T-helper 1 cell treated with Interleukin-12 subunit alpha and Interleukin-12 subunit beta and Interleukin-4 antibody, amounts not matched to agents 30 μg/mL and 1 μg/mL, for 36 hours (primary cell): Measurements from ENCODE around the gene FNTB.
A peak's percentile ranks its signal among the peaks of the same experiment; 100 is the strongest.
"Not testable (repeated sequence)": the region's sequence is repeated elsewhere in the genome, so short reads cannot be mapped to it uniquely, and the experiment has no call there.

Experiments used
- H3K27ac Mint-ChIP-seq: one replicate; pipeline ENCODE4 v1.8.0; 2021; ENCODE audit warnings: mild to moderate bottlenecking, mixed read lengths
- H3K27me3 Mint-ChIP-seq: one replicate; pipeline ENCODE4 v1.8.0; 2021; ENCODE audit warnings: low read depth, mixed read lengths
- H3K36me3 Mint-ChIP-seq: one replicate; pipeline ENCODE4 v1.8.0; 2021; ENCODE audit warnings: low read depth, mixed read lengths
- H3K4me1 Mint-ChIP-seq: one replicate; pipeline ENCODE4 v1.8.0; 2021; ENCODE audit warnings: low read depth, mixed read lengths
- H3K4me3 Mint-ChIP-seq: one replicate; pipeline ENCODE4 v1.8.0; 2021; ENCODE audit warnings: mild to moderate bottlenecking, moderate library complexity, mixed read lengths
- H3K9me3 Mint-ChIP-seq: one replicate; pipeline ENCODE4 v1.8.0; 2021; ENCODE audit warnings: mixed read lengths

FNTB gene

DNA sequence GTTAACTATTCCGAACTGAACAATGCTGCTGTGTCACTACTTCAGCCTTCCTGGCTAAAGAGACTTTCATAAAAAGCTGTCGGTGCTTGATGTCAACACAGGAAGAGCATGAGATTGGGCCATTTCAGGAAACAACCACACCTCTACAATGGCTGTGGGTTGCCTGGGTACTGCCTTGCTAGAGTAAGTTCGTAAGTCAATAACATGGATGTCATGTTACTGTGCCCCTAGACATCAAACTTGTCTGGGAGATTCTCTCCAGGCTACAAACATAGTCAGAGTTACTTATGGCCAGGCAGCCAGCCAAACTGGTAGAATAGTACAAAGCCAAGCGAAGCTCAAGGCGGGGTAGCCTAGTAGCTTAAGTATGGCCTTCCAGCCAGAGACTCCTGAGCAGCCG, 92.5 kb downstream of the FNTB start:
- H3K27ac Mint-ChIP-seq, result peak overlapping the region; percentile 77
- H3K36me3 Mint-ChIP-seq, result peaks cover 69% of the 10 kb centered on the region
- H3K4me1 Mint-ChIP-seq, result peaks cover 54% of the 10 kb centered on the region
- H3K27me3 Mint-ChIP-seq, result no peaks in the 10 kb centered on the region
- no peaks in the 10 kb centered on the region for H3K9me3 Mint-ChIP-seq
- peak overlapping the region; percentile 29 for H3K4me3 Mint-ChIP-seq

DNA sequence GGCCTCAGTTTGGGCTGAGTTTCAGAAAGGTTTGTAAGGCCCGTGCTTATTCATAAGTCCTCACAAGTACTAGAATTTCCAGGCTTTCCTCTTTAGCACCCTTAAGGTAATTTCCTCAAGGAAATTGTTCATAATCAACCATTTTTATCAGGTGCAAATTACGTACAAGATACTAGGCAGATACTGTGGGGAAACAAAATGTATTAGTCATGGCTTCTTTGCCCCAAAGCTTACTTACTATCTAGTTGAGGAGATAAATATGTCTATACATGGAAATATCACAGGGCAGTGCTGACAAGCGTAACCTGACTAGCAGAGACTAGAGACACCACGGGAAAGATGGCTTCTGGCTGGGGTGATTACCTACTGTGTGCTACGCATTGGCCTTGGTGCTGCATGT, 93.1 kb downstream of the FNTB start:
- Mint-ChIP-seq H3K27ac (peak overlapping the region; percentile 47), H3K4me3 (no peak overlapping the region), H3K27me3 (no peaks in the 10 kb centered on the region), H3K36me3 (peaks cover 69% of the 10 kb centered on the region), H3K9me3 (no peaks in the 10 kb centered on the region), H3K4me1 (peaks cover 51% of the 10 kb centered on the region)

DNA sequence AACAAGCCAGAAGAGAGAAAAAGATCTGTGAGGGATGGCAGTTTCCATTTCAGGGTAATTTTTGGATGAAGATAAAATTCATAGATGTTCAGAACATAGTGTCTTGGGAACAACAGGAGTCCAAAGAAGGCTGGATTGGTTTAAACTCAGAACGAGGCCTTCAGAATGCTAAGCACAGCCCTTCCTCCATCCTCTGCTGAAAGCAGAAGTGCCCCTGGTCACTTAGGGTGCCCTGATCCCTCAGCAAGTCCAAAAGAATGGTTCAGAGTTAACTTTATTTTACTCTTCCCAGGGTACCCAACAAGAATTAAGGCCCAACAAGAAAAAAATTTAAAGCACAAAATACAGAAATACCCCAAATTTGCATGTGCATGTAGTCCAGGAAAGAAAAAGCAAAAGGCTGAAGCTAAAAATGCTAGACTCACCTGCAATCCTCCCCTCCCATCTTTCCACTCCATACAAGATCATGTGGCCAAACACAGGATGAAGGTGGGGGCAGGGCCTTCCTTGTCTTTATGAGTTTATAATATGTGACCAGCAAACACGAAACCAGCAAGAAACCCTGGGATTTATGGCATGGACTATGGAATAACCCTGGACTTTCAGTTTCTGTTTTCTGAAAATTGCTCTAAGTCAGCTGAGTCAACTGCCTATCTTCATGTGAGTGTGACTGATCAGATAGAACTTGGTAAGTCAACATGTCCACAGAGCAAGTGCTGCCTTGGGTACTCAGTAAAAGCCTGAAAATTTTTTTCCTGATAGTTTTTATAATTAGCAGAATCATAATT, 94.5 kb downstream of the FNTB start:
- peaks cover 3% of the 10 kb centered on the region for H3K9me3 Mint-ChIP-seq
- peaks cover 48% of the 10 kb centered on the region for H3K4me1 Mint-ChIP-seq
- no peak overlapping the region for H3K4me3 Mint-ChIP-seq
- no peak overlapping the region for H3K27ac Mint-ChIP-seq
- H3K36me3 Mint-ChIP-seq, result peaks cover 74% of the 10 kb centered on the region
- H3K27me3 Mint-ChIP-seq, result no peaks in the 10 kb centered on the region

DNA sequence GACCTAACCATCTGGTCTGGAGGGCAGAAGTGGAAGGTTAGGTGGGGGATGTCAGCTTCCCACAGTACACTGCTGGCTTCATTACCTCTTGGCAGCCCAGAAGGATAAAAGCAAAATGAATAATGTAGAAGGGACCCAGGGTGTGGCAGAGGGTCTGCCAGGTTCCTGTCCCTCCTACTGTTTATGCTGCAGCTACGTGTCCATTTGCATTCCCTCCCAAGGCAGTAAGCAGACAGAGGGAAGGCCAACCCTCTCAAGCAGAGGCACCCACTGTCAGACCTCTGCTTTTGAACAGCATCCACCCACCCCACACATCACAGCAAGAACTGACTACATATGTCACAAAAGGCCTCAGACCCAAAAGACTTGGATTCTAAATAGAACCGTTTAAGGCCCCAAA, 96.2 kb downstream of the FNTB start:
- Mint-ChIP-seq H3K27ac (peak overlapping the region; percentile 63), H3K9me3 (peaks cover 13% of the 10 kb centered on the region), H3K27me3 (no peaks in the 10 kb centered on the region), H3K4me3 (no peak overlapping the region), H3K4me1 (peaks cover 48% of the 10 kb centered on the region), H3K36me3 (peaks cover 79% of the 10 kb centered on the region)

DNA sequence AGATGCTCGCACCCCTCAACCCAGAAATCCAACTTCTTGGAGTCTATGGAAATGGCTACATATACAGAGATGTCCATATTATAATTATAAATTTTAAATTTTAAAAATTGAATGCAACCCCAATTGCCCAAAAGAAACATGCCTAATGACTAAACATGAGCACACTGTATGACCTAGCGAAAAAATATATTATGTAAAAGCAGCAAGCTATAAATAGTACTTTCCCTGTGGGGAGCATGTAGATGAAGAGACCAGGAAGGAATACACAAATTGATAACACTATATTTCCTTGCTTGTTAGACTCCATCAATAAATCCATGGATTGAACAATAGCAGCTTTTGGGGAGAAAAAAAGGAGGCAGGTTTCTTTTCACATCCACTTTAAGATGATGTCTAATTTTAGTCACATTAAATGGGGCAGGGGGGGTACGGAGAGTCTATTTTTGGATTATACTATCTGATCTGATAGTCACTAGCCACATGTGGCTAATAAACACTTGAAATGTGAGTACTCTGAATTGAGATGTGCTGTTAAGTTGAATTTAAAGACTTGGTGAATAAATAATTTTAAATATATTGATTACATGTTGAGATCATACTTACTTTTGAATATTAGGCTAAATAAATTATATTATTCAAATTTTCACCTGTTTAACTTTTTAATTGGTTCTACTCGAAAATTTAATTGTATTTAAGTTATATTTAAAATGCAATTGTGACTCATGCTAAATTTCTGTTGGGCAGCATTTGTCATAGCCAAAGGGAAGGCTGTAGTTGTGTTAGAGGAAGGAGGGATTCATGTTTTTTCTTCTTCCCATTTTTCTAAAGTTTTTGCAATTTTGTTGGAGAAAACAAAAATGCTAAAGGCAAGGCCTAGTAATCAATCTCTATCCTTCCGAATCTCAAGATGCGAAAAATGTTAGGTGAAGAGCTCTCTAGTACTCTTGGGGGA, 98.1 kb downstream of the FNTB start:
- Mint-ChIP-seq H3K4me3 (no peak overlapping the region), H3K27ac (no peak overlapping the region), H3K9me3 (peaks cover 20% of the 10 kb centered on the region), H3K36me3 (peaks cover 85% of the 10 kb centered on the region), H3K4me1 (peaks cover 38% of the 10 kb centered on the region), H3K27me3 (no peaks in the 10 kb centered on the region)

DNA sequence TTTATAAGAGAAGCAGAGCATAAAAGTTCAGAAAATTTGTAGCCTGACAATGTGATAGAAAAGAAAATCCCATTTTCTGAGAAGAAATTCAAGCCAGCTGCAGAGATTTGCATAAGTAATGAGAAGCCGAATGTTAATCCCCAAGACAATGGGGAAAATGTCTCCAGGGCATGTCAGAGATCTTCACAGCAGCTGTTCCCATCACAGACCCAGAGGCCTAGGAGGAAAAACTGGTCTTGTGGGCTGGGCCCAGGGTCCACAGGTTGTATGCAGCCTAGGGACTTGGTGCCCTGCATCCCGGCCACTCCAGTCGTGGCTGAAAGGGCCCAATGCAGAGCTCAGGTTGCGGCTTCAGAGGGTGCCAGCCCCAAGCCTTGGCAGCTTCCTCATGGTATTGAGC, 100.0 kb downstream of the FNTB start:
- H3K36me3 Mint-ChIP-seq, result peaks cover 81% of the 10 kb centered on the region
- not testable (repeated sequence) for H3K27ac Mint-ChIP-seq, H3K27me3 Mint-ChIP-seq, H3K4me3 Mint-ChIP-seq
- H3K9me3 Mint-ChIP-seq, result peaks cover 20% of the 10 kb centered on the region
- H3K4me1 Mint-ChIP-seq, result peaks cover 24% of the 10 kb centered on the region

DNA sequence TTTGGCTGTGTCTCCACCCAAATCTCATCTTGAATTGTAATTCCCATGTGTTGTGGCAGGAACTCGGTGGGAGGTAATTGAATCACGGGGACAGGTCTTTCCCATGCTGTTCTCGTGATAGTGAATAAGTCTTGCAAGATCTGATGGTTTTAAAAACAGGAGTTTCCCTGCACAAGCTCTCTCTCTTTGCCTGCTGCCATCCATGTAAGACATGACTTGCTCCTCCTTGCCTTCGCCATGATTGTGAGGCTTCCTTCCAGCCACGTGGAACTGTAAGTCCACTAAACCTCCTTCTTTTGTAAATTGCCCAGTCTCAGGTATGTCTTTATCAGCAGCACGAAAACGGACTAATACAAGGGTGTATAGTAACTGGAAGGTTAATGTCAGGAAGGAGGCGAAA, 101.1 kb downstream of the FNTB start:
- H3K4me3 Mint-ChIP-seq, H3K27ac Mint-ChIP-seq, H3K27me3 Mint-ChIP-seq: not testable (repeated sequence)
- peaks cover 75% of the 10 kb centered on the region for H3K36me3 Mint-ChIP-seq
- H3K4me1 Mint-ChIP-seq, result peaks cover 19% of the 10 kb centered on the region
- peaks cover 20% of the 10 kb centered on the region for H3K9me3 Mint-ChIP-seq

DNA sequence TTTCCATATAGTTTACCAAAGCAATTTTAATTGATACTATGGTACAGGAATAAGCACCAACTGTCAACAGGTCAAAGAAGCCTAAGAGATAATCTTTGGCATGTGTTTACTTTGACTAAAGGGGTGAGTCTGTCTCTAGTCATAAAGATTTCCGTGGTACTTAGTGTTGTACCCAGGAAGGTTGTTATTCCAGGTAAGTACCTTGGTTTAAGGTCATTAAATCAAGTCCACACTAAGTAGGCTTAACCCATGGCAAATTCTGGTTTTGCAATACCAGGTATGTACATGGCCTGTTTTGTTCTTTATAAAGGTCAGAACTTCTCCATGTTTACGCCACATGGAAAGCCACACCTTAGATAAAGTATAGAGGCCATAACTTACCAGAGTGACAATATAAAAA, 105.7 kb downstream of the FNTB start:
- peaks cover 70% of the 10 kb centered on the region for H3K36me3 Mint-ChIP-seq
- H3K4me3 Mint-ChIP-seq, result no peak overlapping the region
- peaks cover 40% of the 10 kb centered on the region for H3K4me1 Mint-ChIP-seq
- H3K27ac Mint-ChIP-seq, result no peak overlapping the region
- no peaks in the 10 kb centered on the region for H3K27me3 Mint-ChIP-seq
- H3K9me3 Mint-ChIP-seq, result peaks cover 12% of the 10 kb centered on the region

DNA sequence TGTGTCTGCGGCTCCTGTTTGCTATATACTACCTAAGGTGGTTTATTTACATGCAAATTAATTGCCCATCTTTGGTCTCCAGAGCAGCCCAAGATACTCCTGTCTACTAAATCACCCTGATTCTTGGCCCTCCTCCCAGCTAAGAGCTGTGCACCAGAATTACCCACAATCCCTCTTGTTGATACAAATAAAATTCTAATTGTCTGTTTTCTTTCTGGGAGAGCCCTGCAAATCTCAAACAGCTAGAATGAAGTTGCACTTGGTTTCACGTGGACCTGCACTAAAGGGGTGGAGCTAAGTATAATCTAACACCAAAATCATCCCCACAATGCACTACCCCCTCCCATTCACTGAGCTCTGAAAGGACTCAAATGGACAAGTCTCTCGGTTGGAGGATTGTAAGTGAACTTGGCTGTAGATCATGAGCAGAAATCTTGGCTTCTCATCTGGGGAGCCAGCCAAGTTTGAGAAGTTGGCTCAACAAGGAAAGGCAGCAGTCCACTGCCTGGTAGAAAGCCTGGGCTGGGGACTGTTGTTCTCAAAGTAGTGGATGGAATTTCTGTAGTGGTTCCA, 109.0 kb downstream of the FNTB start:
- Mint-ChIP-seq H3K36me3 (peaks cover 56% of the 10 kb centered on the region), H3K27me3 (no peaks in the 10 kb centered on the region), H3K4me1 (peaks cover 62% of the 10 kb centered on the region), H3K9me3 (no peaks in the 10 kb centered on the region), H3K4me3 (peak overlapping the region; percentile 49), H3K27ac (peak overlapping the region; percentile 73)

DNA sequence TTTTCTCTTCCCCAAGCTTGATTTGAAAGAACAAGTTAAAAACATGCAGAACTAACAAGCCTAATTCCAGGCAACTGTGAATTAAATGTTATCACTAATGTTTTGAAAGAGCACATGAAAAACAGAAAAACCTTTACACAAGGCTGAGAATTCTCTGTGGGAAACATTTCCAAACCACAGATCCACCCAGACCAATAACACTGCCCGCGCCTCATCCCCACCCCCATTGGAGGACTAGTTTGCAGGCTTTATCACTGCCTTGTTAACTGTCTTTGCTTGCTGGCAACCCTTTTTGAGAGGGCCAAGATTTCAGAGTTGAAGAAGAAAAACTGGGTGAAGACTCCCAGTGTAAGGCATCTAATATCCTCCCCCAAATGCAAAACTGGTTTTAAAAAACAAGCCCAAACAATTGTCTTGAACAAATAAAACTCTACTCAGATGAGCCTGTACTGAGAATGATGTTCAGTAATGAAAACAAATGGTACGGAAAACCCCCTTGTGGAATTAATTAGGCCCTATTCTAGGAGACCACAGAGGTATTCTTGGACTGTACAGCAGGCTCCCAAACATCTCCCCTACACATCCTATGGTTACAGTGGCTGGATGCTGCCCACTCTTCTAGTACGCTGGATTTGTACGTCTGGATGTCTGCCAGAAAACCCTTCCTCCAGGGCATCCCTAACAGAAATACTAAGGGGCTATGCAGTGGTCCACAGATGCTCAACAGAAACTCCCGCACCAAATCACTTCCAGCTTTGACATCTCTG, 109.8 kb downstream of the FNTB start:
- H3K36me3 Mint-ChIP-seq, result peaks cover 54% of the 10 kb centered on the region
- no peaks in the 10 kb centered on the region for H3K9me3 Mint-ChIP-seq
- H3K27ac Mint-ChIP-seq, result peak overlapping the region; percentile 73
- peaks cover 67% of the 10 kb centered on the region for H3K4me1 Mint-ChIP-seq
- peak overlapping the region; percentile 49 for H3K4me3 Mint-ChIP-seq
- no peaks in the 10 kb centered on the region for H3K27me3 Mint-ChIP-seq

DNA sequence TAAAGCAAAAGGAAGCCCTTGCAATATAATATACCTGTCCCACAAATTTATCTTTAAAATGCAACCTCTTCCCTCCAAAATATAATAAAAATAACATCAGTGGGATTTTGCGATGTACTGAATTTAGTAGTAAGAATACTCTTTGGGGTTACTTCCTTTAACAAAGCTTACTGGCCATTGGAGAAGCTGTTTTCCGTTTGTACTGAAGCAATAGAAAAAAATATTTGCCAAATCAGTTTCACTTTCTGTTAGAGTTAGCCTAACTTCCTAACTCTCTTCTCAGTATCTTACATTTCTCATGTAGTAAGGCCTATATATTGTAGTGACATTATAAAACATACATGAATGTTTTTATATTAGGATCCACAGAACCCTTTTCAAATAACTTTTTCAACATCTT, 111.9 kb downstream of the FNTB start:
- H3K36me3 Mint-ChIP-seq, result peaks cover 46% of the 10 kb centered on the region

DNA sequence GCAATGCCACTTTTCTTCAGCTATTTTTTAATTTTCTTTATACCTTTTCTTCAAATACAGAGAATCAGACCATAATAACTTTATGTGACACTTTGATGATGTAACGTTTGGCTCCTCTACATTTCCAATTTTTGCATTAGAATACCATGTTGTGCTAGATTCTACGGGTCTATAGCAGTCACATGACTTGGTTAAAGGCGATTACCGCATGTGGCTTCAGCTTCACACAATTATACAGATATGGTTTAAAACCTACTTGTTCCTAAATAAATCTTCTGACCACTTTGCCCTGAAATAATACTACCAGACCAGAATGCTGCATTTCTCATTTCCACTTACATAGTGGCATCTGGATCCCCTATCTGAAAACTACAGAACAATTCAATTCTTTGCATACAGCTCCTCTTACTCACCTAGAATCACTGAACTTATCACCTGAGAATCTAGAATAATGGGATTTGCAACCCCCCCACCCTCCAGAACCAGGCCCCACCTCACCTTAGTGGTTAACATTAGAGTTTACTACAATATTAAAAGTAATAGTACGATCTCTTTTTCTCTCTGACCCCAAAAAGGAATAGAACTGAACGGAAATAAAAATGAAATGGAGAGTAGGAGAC, 114.3 kb downstream of the FNTB start:
- Mint-ChIP-seq H3K4me1 (peaks cover 43% of the 10 kb centered on the region), H3K36me3 (peaks cover 31% of the 10 kb centered on the region), H3K27me3 (peaks cover 5% of the 10 kb centered on the region), H3K4me3 (peak overlapping the region; percentile 89), H3K9me3 (no peaks in the 10 kb centered on the region), H3K27ac (peak overlapping the region; percentile 86)

More for the DNA sequence above, 111.9 kb downstream of the FNTB start:
- H3K4me3 Mint-ChIP-seq, result peak overlapping the region; percentile 80
- no peaks in the 10 kb centered on the region for H3K27me3 Mint-ChIP-seq
- no peaks in the 10 kb centered on the region for H3K9me3 Mint-ChIP-seq
- H3K4me1 Mint-ChIP-seq, result peaks cover 62% of the 10 kb centered on the region
- H3K27ac Mint-ChIP-seq, result peak overlapping the region; percentile 90

DNA sequence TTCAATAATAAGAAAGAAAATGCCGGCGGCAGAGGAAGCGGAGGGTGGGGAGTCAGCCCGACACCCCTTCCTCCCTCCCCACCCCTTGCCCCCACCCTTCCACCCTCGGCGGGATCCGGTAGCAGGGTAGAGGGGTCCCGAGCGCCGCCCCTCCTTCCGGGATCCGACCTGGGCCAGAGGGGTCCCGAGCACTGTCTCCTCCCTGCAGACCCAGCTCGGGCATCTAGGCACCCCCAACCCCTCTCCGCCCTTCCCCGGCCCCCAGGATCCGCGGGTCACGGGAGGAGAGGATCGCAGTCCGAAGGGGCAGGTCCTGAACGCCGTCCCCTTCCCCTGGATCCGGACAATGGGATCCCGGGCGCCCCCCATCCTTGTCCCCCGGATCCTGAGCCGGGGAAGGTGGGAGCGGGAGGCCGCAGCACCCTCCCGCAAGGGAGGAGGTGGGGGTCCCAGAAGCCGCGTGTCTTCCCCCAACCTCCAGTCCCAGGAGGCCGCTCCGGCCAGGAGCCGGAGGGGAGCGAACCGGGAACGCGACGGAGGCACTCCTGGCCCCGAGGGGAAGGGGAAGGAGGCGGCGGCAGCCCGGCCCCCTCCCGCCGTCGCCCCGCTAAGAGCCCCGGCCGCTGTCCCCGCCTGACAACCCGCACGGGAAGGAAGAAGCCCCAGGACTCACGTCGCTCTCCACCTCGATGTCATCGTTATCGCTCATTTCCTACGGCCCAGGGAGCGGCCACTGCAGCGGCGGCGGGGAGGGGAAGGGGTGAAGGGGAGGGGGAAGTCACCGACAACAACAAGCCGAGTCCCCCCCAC, 115.1 kb downstream of the FNTB start:
- Mint-ChIP-seq H3K36me3 (peaks cover 22% of the 10 kb centered on the region), H3K27ac (peak overlapping the region; percentile 99), H3K9me3 (no peaks in the 10 kb centered on the region), H3K27me3 (peaks cover 5% of the 10 kb centered on the region), H3K4me1 (peaks cover 35% of the 10 kb centered on the region), H3K4me3 (peak overlapping the region; percentile 89)
